GM12801 (cell line): ENCODE data around the gene ARL11.

ENCODE experiments used
- CTCF ChIP-seq: IDR thresholded peaks from one replicate; pipeline ENCODE4 v1.5.1; 2011; ENCODE audit warnings: control low read depth; ENCODE audit not compliant: insufficient read length; ENCODE audit errors: extremely low read depth

Gene ARL11

GRCh38 chr13:49649244-49649962, 21.1 kb downstream of the ARL11 start:
- no peak for TF ChIP-seq CTCF

- TF ChIP-seq CTCF: no peak
These were observed 21.6 kb downstream of the ARL11 start for GRCh38 chr13:49649963-49650312.

GRCh38 chr13:49651570-49652354, 23.5 kb downstream of the ARL11 start:
- no peak for TF ChIP-seq CTCF

- no peak for TF ChIP-seq CTCF
These were observed 24.3 kb downstream of the ARL11 start for GRCh38 chr13:49652355-49653305.

- TF ChIP-seq CTCF: no peak
These were observed 25.2 kb downstream of the ARL11 start for GRCh38 chr13:49653478-49653877.

GRCh38 chr13:49654011-49654410, 25.7 kb downstream of the ARL11 start:
- no peak for TF ChIP-seq CTCF

GRCh38 chr13:49655906-49656305, 27.6 kb downstream of the ARL11 start:
- no peak for TF ChIP-seq CTCF
